Esophagus squamous epithelium (tissue), 5 donors: ENCODE results near the gene MRPL37. TPM values are rescaled to one million over a fixed set of nuclear protein-coding genes. Genes with fewer than 3 reads are reported as not detected.

Source experiments
- DNase-seq: peaks from one replicate; lab custom pipeline; 2025; lab: John Stamatoyannopoulos, UW
- H3K27ac ChIP-seq, 4 donors: fragments of 200-600 bp; sonication (generic); one replicate each; pipeline ENCODE4 v1.5.1; 2016 to 2019; ENCODE audit warnings: mild to moderate bottlenecking in 1 of 4
- H3K27me3 ChIP-seq, 4 donors: fragments of 200-600 bp; sonication (generic); 1 replicate in 3 of 4; 2 replicates in 1 of 4; pipeline versions ENCODE4 v1.5.1 to v1.6.0; 2017 to 2021; ENCODE audit warnings: antibody characterized with exemption in 1 of 4
- H3K36me3 ChIP-seq, 3 donors: fragments of 200-600 bp; sonication (generic); one replicate each; pipeline ENCODE4 v1.5.1; 2016 to 2019
- H3K4me1 ChIP-seq, 3 donors: fragments of 200-600 bp; sonication (generic); one replicate each; pipeline ENCODE4 v1.5.1; 2017 to 2019
- H3K4me3 ChIP-seq, 4 donors: fragments of 200-600 bp; sonication (generic); 1 replicate in 3 of 4; 2 replicates in 1 of 4; pipeline ENCODE4 v1.5.1; 2016 to 2019; ENCODE audit warnings: mild to moderate bottlenecking in 2 of 4, moderate library complexity in 1 of 4
- H3K9me3 ChIP-seq, 3 donors: fragments of 200-600 bp; sonication (generic); one replicate each; pipeline ENCODE4 v1.5.1; 2016 to 2019
- CTCF ChIP-seq, 6 experiments: fragments of 450-650 bp in 4 of 6; fragments of 200-600 bp in 2 of 6; sonication (generic) in 2 of 6; IDR thresholded peaks; one replicate each; pipeline ENCODE4 v1.5.1; 2016 to 2019; ENCODE audit warnings: antibody characterized with exemption in 6 of 6, mild to moderate bottlenecking in 4 of 6, moderate library complexity in 4 of 6
- POLR2A ChIP-seq, 4 donors: fragments of 450-650 bp; IDR thresholded peaks; one replicate each; pipeline ENCODE4 v1.6.1; 2017; ENCODE audit warnings: antibody characterized with exemption in 4 of 4, mild to moderate bottlenecking in 4 of 4, moderate library complexity in 3 of 4
- WGBS, 2 donors: methylation state at CpG; one replicate each; pipeline ENCODE4 v1.1.5; 2018; 5-methylcytosine and 5-hydroxymethylcytosine counted together
- intact Hi-C: fragments of 100-400 bp; cut with DNase I; formaldehyde crosslinking; loops from one replicate; pipeline ENCODE4 v1.15.0; 2022
- total RNA-seq, 4 donors: library from RNA; depleted of rRNA; stranded (reverse); fragments of >200 nt; gene quantifications; one replicate each; pipeline ENCODE4 v1.1.0, GENCODE V29; 2016
- donor health status: DM: yes; HTN: yes; CAD: no.

MRPL37 gene
- total RNA-seq, 4 donors from 2014 or later: 63.1 to 101 (median 79.3) TPM

DNA sequence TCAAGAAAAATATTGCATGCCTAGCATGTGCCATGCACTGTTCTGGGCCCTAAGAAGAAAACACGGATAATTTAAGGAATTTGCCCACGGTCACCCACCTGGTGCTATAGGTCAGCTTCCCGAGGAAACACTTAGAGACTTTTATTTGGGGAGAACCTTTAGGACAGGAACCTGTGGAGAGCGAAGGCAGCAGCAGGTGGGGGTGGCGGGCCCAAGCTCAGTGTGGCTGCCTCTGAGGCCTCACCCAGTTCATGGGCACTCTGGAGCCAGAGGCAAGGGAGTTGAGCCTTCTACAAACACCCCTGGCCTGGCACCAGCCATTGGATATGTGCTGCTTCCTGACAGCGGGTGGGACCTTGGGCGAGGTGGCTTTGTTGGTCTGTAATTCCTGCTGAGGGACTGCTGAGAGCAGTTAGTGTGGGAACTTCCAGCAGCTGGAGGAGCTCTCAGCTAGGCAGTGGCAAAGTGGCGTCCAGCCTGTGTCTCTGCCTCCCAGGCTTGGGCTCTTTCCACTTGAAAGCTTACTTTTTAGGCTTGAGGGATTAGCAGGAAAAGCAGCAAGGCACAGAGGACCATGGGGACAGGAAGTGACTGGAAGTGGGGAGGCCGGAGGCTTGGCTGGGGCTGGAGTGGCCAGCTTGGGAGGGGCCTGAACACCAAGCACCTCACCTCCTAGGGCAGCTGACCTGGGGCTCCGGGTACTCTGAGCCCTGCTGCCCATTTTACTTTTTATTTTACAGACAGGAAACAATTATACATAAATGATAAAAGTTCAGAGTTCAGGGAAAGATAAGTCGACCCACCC lies 19.1 kb downstream of the MRPL37 start:
- 61 to 69% methylated on average over 9 to 10 of the region's 11 CpGs for WGBS, 2 donors
- no peak overlapping the region for H3K4me3 ChIP-seq
- H3K27me3 ChIP-seq: no peaks in the 10 kb centered on the region
- DNase-seq: no peak
- intact Hi-C loops: no loop called here
- H3K4me1 ChIP-seq: peaks cover 11 to 35% (median 16%) of the 10 kb centered on the region in 3 donors
- peaks cover 6 to 72% (median 36%) of the 10 kb centered on the region in 3 donors for H3K36me3 ChIP-seq
- peak overlapping the region; percentile 44 to 81 (median 71) for H3K27ac ChIP-seq
- no peaks in the 10 kb centered on the region for H3K9me3 ChIP-seq
- TF ChIP-seq POLR2A (IDR thresholded peaks at IDR 0.05): no peak
- TF ChIP-seq CTCF (IDR thresholded peaks at IDR 0.05): no peak

DNA sequence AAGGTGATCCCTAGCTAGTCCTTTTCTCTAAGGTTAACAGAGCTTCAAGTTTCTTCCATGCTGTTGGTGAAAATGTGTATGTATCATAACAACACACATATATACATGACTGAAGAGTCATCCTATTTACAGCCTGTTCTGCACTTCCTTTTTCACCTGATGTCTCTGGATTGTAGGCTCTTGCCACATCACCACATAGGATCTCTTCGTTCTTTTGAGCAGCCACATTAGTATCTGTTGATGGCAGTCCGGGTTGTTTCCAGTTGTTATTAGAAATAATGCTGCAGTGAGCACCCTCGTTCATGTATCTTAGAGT lies 19.7 kb downstream of the MRPL37 start:
- H3K27me3 ChIP-seq: no peaks in the 10 kb centered on the region
- no peak overlapping the region for H3K4me3 ChIP-seq
- WGBS, 2 donors: 64 to 67% methylated on average over 3 of the region's 3 CpGs
- TF ChIP-seq POLR2A (IDR thresholded peaks at IDR 0.05): no peak
- TF ChIP-seq CTCF (IDR thresholded peaks at IDR 0.05): no peak
- DNase-seq: no peak
- peaks cover 6 to 68% (median 31%) of the 10 kb centered on the region in 3 donors for H3K36me3 ChIP-seq
- peaks cover 11 to 35% (median 16%) of the 10 kb centered on the region in 3 donors for H3K4me1 ChIP-seq
- intact Hi-C loops: no loop called here
- peak overlapping the region; percentile 44 to 81 (median 71) for H3K27ac ChIP-seq
- H3K9me3 ChIP-seq: no peaks in the 10 kb centered on the region

GRCh38 chr1:54220004-54220811 lies 20.2 kb downstream of the MRPL37 start:
- Histone ChIP-seq H3K9me3 (no peaks in the 10 kb centered on the region), H3K36me3 (peaks cover 6 to 68% (median 27%) of the 10 kb centered on the region in 3 donors), H3K27me3 (no peaks in the 10 kb centered on the region), H3K4me1 (peaks cover 11 to 35% (median 16%) of the 10 kb centered on the region in 3 donors), H3K27ac (peak overlapping the region in 3 of 4 donors; percentile 62 to 81 (median 80)), H3K4me3 (peak overlapping the region in 1 of 4 donors; percentile 4)
- TF ChIP-seq CTCF (IDR thresholded peaks at IDR 0.05): no peak
- TF ChIP-seq POLR2A (IDR thresholded peaks at IDR 0.05): no peak
- no peak for DNase-seq
- 60% methylated on average over 9 to 12 of the region's 18 CpGs for WGBS, 2 donors
- intact Hi-C loops: no loop called here

GRCh38 chr1:54221113-54221834 lies 21.3 kb downstream of the MRPL37 start:
- 89 to 95% methylated on average over 9 to 12 of the region's 12 CpGs for WGBS, 2 donors
- intact Hi-C loops: no loop called here
- Histone ChIP-seq H3K27me3 (no peaks in the 10 kb centered on the region), H3K36me3 (peaks cover 6 to 67% (median 16%) of the 10 kb centered on the region in 3 donors), H3K4me1 (peaks cover 11 to 35% (median 16%) of the 10 kb centered on the region in 3 donors), H3K27ac (peak overlapping the region in 1 of 4 donors; percentile 80), H3K9me3 (no peaks in the 10 kb centered on the region), H3K4me3 (no peak overlapping the region)
- no peak for DNase-seq
- TF ChIP-seq POLR2A (IDR thresholded peaks at IDR 0.05) (no peak), CTCF (IDR thresholded peaks at IDR 0.05) (no peak)
